ENCODE results near the gene ADAMTS10. TPM values are rescaled to one million over a fixed set of nuclear protein-coding genes. Genes with fewer than 3 reads are reported as not detected.

The ADAMTS10 gene
- total RNA-seq, 2 experiments from 2014 or later, result 67.5 to 72.9 TPM

DNA sequence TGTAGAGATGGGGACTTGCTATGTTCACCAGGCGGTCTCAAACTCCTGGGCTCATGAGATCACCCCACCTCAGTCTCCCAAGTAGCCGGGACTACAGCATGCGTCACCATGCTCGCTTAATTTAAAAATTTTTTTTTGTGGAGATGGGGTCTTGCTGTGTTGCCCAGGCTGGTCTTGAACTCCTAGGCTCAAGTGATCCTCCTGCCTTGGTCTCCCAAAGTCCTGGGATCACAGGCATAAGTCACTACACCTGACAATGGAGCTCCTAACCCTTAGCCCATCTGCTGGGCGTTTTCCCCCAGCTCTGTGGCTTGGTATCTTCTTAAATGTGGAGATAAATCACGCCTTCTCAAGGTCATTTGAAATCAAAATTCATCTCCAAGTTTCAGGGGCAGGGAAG, 6.3 kb upstream of the ADAMTS10 start:
- ATAC-seq (ENCODE audit: poor library complexity) (no peak), DNase-seq (no peak)
- no peaks in the 10 kb centered on the region for H3K36me3 ChIP-seq (ENCODE audit: insufficient read depth, low read length)
- H3K27ac ChIP-seq (ENCODE audit: low read depth in 1 of 2, low read length in 2 of 2), result no peak overlapping the region
- H3K4me3 ChIP-seq (ENCODE audit: low read length), result no peak overlapping the region
- Mint-ChIP-seq H3K9me3 (no peaks in the 10 kb centered on the region), H3K4me1 (ENCODE audit: low read depth) (peaks cover 22% of the 10 kb centered on the region), H3K27me3 (peaks cover 7% of the 10 kb centered on the region), H3K27ac (no peak overlapping the region), H3K4me3 (no peak overlapping the region), H3K36me3 (ENCODE audit: low read depth) (no peaks in the 10 kb centered on the region)
- no peaks in the 10 kb centered on the region for H3K27me3 ChIP-seq (ENCODE audit: control insufficient read depth in 1 of 2, insufficient read depth in 2 of 2, low read length in 2 of 2)
- H3K4me1 ChIP-seq (ENCODE audit: insufficient read depth, low read length), result peaks cover 18% of the 10 kb centered on the region
- H3K9me3 ChIP-seq (ENCODE audit: control insufficient read depth in 1 of 2, insufficient read depth in 1 of 2, low read length in 2 of 2), result peaks cover 0 to 4% of the 10 kb centered on the region in 2 experiments
- ChIA-PET CTCF (interaction anchor here (1.5 to 2.7 kb wide), 2 partner anchors 25 to 36 kb away, joined by 7 to 18 read pairs; no protein-coding TSS in a partner anchor), POLR2A (interaction anchor here (0.7 kb wide), 1 partner anchor 11 kb away, joined by 3 read pairs; no protein-coding TSS in a partner anchor)
- TF ChIP-seq, protein P1, sequence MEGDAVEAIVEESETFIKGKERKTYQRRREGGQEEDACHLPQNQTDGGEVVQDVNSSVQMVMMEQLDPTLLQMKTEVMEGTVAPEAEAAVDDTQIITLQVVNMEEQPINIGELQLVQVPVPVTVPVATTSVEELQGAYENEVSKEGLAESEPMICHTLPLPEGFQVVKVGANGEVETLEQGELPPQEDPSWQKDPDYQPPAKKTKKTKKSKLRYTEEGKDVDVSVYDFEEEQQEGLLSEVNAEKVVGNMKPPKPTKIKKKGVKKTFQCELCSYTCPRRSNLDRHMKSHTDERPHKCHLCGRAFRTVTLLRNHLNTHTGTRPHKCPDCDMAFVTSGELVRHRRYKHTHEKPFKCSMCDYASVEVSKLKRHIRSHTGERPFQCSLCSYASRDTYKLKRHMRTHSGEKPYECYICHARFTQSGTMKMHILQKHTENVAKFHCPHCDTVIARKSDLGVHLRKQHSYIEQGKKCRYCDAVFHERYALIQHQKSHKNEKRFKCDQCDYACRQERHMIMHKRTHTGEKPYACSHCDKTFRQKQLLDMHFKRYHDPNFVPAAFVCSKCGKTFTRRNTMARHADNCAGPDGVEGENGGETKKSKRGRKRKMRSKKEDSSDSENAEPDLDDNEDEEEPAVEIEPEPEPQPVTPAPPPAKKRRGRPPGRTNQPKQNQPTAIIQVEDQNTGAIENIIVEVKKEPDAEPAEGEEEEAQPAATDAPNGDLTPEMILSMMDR (IDR thresholded peaks at IDR 0.05), result no peak
- intact Hi-C loops (cut with DNase I, micrococcal nuclease), result loop anchor here in 1 of 2 experiments (5.0 kb wide), 1 partner anchor 35 kb away; no protein-coding TSS in a partner anchor

DNA sequence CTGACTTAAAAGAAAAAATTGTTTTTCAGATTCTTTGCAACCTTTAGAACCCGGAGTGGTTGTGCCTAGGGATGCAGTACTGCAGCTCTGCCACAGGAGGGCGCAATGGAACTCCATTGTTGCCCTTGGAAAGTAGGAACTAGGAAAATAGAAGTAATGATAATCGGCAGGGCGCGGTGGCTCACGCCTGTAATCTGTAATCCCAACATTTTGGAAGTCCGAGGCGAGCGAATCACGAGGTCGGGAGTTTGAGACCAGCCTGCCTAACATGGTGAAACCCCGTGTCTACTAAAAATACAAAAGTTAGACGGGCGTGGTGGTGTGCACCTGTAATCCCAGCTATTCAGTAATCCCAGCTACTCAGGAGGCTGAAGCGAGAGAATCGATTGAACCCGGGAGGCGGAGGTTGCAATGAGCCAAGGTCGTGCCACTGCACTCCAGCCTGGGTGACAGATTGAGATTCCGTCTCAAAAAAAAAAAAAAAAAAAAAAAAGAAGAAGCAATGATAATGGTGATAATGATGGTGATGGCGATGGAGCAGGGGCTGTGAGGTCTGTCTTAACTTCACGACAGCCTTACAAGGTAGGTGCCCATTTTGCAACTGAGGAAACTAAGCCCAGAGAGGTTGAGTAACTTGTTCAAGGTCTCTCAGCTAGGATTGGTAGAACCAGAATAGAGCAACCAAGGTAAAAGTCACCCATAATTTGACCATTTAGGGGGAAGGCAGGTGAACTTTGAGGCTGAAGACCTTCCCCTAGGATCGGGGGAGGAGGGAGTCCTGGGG, 5.5 kb upstream of the ADAMTS10 start:
- POLR2A ChIA-PET, result no interaction called here
- Mint-ChIP-seq H3K4me3 (no peak overlapping the region), H3K9me3 (no peaks in the 10 kb centered on the region), H3K36me3 (ENCODE audit: low read depth) (no peaks in the 10 kb centered on the region), H3K27ac (no peak overlapping the region), H3K4me1 (ENCODE audit: low read depth) (peaks cover 28% of the 10 kb centered on the region), H3K27me3 (peaks cover 7% of the 10 kb centered on the region)
- Histone ChIP-seq H3K27ac (ENCODE audit: low read depth in 1 of 2, low read length in 2 of 2) (no peak overlapping the region), H3K4me3 (ENCODE audit: low read length) (no peak overlapping the region), H3K9me3 (ENCODE audit: control insufficient read depth in 1 of 2, insufficient read depth in 1 of 2, low read length in 2 of 2) (peaks cover 0 to 4% of the 10 kb centered on the region in 2 experiments), H3K36me3 (ENCODE audit: insufficient read depth, low read length) (no peaks in the 10 kb centered on the region), H3K27me3 (ENCODE audit: control insufficient read depth in 1 of 2, insufficient read depth in 2 of 2, low read length in 2 of 2) (no peaks in the 10 kb centered on the region), H3K4me1 (ENCODE audit: insufficient read depth, low read length) (peaks cover 23% of the 10 kb centered on the region)
- CTCF ChIA-PET, result interaction anchor here (0.6 to 2.7 kb wide), 5 partner anchors 26 to 1825 kb away, joined by 3 to 18 read pairs (median 5); no protein-coding TSS in a partner anchor
- peak; percentile 58 for ATAC-seq (ENCODE audit: poor library complexity)
- intact Hi-C loops (cut with DNase I, micrococcal nuclease), result loop anchor here in 1 of 2 experiments (5.0 kb wide), 1 partner anchor 34 kb away; no protein-coding TSS in a partner anchor
- TF ChIP-seq, protein P1 (IDR thresholded peaks at IDR 0.05), result peak; percentile 93
- peak; percentile 42 to 81 (median 54) for DNase-seq

DNA sequence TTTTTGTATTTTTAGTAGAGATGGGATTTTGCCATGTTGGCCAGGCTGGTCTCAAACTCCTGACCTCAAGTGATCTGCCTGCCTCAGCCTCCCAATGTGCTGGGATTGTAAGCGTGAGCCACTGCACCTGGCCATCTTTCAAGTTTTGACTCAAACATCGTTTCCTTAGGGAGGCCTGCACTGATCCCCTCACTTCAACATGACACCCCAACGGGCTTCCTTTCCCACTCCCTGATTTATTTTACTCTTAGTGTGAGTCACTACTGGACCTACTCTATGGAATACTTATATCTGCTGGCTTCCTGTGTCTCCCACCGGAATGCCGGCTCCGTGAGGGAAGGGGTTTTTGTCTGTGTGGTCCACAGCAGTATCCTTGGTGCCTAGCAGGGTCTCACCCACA, 4.5 kb upstream of the ADAMTS10 start:
- peak overlapping the region; percentile 31 for H3K27ac Mint-ChIP-seq
- peaks cover 31% of the 10 kb centered on the region for H3K4me1 Mint-ChIP-seq (ENCODE audit: low read depth)
- no peaks in the 10 kb centered on the region for H3K9me3 Mint-ChIP-seq
- intact Hi-C loops (cut with DNase I, micrococcal nuclease), result loop anchor here in 1 of 2 experiments (5.0 kb wide), 1 partner anchor 33 kb away; no protein-coding TSS in a partner anchor
- Histone ChIP-seq H3K9me3 (ENCODE audit: control insufficient read depth in 1 of 2, insufficient read depth in 1 of 2, low read length in 2 of 2) (no peaks in the 10 kb centered on the region), H3K27ac (ENCODE audit: low read depth in 1 of 2, low read length in 2 of 2) (no peak overlapping the region), H3K36me3 (ENCODE audit: insufficient read depth, low read length) (no peaks in the 10 kb centered on the region), H3K27me3 (ENCODE audit: control insufficient read depth in 1 of 2, insufficient read depth in 2 of 2, low read length in 2 of 2) (no peaks in the 10 kb centered on the region), H3K4me1 (ENCODE audit: insufficient read depth, low read length) (peaks cover 25% of the 10 kb centered on the region), H3K4me3 (ENCODE audit: low read length) (no peak overlapping the region)
- H3K4me3 Mint-ChIP-seq, result peak overlapping the region; percentile 0
- peaks cover 4% of the 10 kb centered on the region for H3K36me3 Mint-ChIP-seq (ENCODE audit: low read depth)
- ChIA-PET POLR2A (no interaction called here), CTCF (interaction anchor here (1.0 to 2.7 kb wide), 4 partner anchors 27 to 44 kb away, joined by 3 to 18 read pairs (median 6); no protein-coding TSS in a partner anchor)
- H3K27me3 Mint-ChIP-seq, result peaks cover under 1% of the 10 kb centered on the region
- DNase-seq (no peak), ATAC-seq (ENCODE audit: poor library complexity) (no peak)
- TF ChIP-seq, protein P1 (IDR thresholded peaks at IDR 0.05), result no peak

All from CD4-positive, alpha-beta T cell (primary cell).